GM23338 (cell line): ENCODE data around the gene TM9SF4. TPM values are rescaled to one million over a fixed set of nuclear protein-coding genes. Genes with fewer than 3 reads are reported as not detected.

Experiments
- EZH2 ChIP-seq: fragments of 200-600 bp; sonication (generic); IDR thresholded peaks from one replicate; pipeline ENCODE4 v1.8.0; 2017; ENCODE audit warnings: antibody characterized with exemption, mild to moderate bottlenecking, low read depth; ENCODE audit not compliant: unreplicated experiment
- EZH2phosphoT487 ChIP-seq: fragments of 200-600 bp; sonication (generic); IDR thresholded peaks from one replicate; pipeline ENCODE4 v1.8.1; 2018; ENCODE audit warnings: antibody characterized with exemption; ENCODE audit not compliant: unreplicated experiment
- NANOG ChIP-seq: IDR thresholded peaks from 2 replicates; pipeline ENCODE4 v1.6.1; 2016; ENCODE audit warnings: antibody characterized with exemption, borderline replicate concordance
- POLR2AphosphoS5 ChIP-seq: IDR thresholded peaks from 2 replicates; pipeline ENCODE4 v1.6.1; 2016; ENCODE audit warnings: antibody characterized with exemption, low read depth
- REST ChIP-seq: IDR thresholded peaks from one replicate; pipeline ENCODE4 v1.6.1; 2018; ENCODE audit warnings: antibody characterized with exemption; ENCODE audit not compliant: unreplicated experiment
- ZNF462 ChIP-seq: fragments of 250-450 bp; sonication (Bioruptor Pico); IDR thresholded peaks from 2 replicates; pipeline ENCODE4 v1.5.0; 2020; ENCODE audit warnings: mild to moderate bottlenecking, moderate library complexity
- polyA plus RNA-seq: library from polyadenylated mRNA; unstranded; fragments of >200 nt; fragmentation: Nextera tagmentation; extraction: Ambion mirVana; gene quantifications from 2 replicates; pipeline ENCODE4 v1.2.1, GENCODE V29; 2016
- total RNA-seq: library from RNA; depleted of rRNA; stranded (reverse); fragments of >200 nt; shearing (Covaris generic); gene quantifications from 2 replicates; pipeline ENCODE4 v1.2.3, GENCODE V29; 2014

TM9SF4 gene
- total and polyA plus RNA-seq, 2 experiments from 2014 or later = 20.4 to 52.6 TPM

GRCh38 chr20:32112841-32113240, 3.3 kb downstream of the TM9SF4 start (continued):
- no peak for TF ChIP-seq ZNF462 (CRISPR knock-in tag)
- TF ChIP-seq POLR2AphosphoS5 = no peak
- TF ChIP-seq NANOG = no peak
- TF ChIP-seq REST = no peak
- no peak for TF ChIP-seq EZH2
- no peak for TF ChIP-seq EZH2phosphoT487
